ACC112 (cell line): Measurements from ENCODE around the gene DHX58.

Experiments used
- H2AFZ ChIP-seq: fragments of 200-600 bp; sonication (generic); one replicate; pipeline ENCODE4 v1.6.0; 2017; ENCODE audit warnings: antibody characterized with exemption, low read length; ENCODE audit not compliant: unreplicated experiment
- H3K27ac ChIP-seq: fragments of 200-600 bp; sonication (generic); 2 replicates; pipeline ENCODE4 v1.5.1; 2014; ENCODE audit warnings: low read depth, mild to moderate bottlenecking, antibody characterized with exemption, low read length, moderate library complexity
- H3K27me3 ChIP-seq: fragments of 200-600 bp; sonication (generic); 2 replicates; pipeline ENCODE4 v1.6.1; 2014; ENCODE audit warnings: mild to moderate bottlenecking, antibody characterized with exemption, low read length, moderate library complexity, mixed read lengths; ENCODE audit not compliant: insufficient read depth
- H3K36me3 ChIP-seq: fragments of 200-600 bp; sonication (generic); 2 replicates; pipeline ENCODE4 v1.6.1; 2016; ENCODE audit warnings: mild to moderate bottlenecking, antibody characterized with exemption, low read length, moderate library complexity, mixed read lengths; ENCODE audit not compliant: insufficient read depth
- H3K4me1 ChIP-seq: fragments of 200-600 bp; sonication (generic); one replicate; pipeline ENCODE4 v1.6.1; 2016; ENCODE audit warnings: low read length, mixed read lengths; ENCODE audit not compliant: insufficient read depth, unreplicated experiment, control insufficient read depth
- H3K4me3 ChIP-seq: fragments of 200-600 bp; sonication (generic); 2 replicates; pipeline ENCODE4 v1.5.1; 2014; ENCODE audit warnings: mild to moderate bottlenecking, low read depth, low read length
- H3K79me2 ChIP-seq: fragments of 200-600 bp; sonication (generic); one replicate; pipeline ENCODE4 v1.6.0; 2016; ENCODE audit warnings: low read length; ENCODE audit not compliant: control insufficient read depth, unreplicated experiment, insufficient read depth

DHX58 gene

GRCh38 chr17:42096360-42097111 lies 16.0 kb downstream of the DHX58 start:
- H3K4me3 ChIP-seq: no peak overlapping the region
- H2AFZ ChIP-seq: no peak overlapping the region
- peaks cover 13% of the 10 kb centered on the region for H3K27me3 ChIP-seq
- no peaks in the 10 kb centered on the region for H3K4me1 ChIP-seq
- H3K36me3 ChIP-seq: no peaks in the 10 kb centered on the region
- no peak overlapping the region for H3K27ac ChIP-seq
- H3K79me2 ChIP-seq: no peaks in the 10 kb centered on the region

DNA sequence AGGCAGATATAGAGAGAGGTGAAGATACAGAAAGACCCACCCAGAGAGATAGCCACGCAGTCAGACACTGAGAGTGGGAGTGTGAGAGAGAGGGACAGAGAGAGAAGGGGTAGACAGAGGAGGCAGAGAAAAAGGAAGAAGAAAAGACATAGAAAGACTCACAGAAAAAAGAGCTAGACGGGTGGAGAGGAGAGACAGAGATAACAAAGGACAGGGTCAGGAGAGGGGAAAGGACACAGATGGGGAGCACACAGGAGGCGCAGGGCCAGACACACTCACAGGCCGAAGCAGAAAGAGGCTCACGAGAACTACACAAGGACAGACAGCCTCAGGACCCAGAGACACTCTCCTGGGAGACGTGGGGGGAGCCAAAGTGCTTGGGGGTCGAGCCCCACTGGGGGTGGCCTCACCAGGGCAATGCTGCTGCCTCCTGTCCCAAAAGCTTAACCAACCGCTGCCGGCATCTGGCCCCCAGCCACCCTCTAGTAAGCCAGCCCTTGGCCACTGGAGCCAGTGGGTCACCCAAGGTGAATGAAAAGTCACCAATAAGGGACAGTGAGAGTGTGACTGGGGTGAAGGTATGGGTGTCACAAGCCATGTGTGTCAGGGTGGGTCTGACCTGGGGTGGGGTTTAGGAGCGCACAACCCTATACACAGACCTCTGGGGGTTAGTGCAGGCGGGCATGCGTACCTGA lies 18.0 kb downstream of the DHX58 start:
- Histone ChIP-seq H3K36me3 (no peaks in the 10 kb centered on the region), H3K4me3 (no peak overlapping the region), H2AFZ (no peak overlapping the region), H3K79me2 (no peaks in the 10 kb centered on the region), H3K4me1 (no peaks in the 10 kb centered on the region), H3K27ac (no peak overlapping the region), H3K27me3 (peaks cover 16% of the 10 kb centered on the region)

DNA sequence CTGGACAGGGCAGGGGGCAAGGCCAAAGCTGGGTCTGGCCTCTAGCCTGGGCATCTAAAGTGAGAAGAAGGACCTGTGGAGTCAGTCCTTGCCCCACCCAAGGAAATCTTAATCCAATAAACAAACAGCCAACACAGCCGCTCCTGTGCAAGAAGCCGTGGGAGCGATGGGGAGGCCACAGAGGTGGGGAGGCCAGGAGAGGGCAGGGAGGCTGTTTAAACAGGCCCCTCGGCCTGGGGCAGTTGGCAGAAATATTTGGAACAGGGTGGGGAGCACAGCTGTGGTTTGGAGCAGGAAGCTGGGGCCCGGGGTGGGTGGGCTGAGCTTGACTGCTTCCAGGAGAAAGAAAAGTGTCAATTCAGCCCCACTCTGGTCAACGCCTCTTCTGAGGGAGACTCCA lies 19.6 kb downstream of the DHX58 start:
- H3K27ac ChIP-seq: no peak overlapping the region
- H3K79me2 ChIP-seq: no peaks in the 10 kb centered on the region
- H3K4me1 ChIP-seq: no peaks in the 10 kb centered on the region
- no peaks in the 10 kb centered on the region for H3K36me3 ChIP-seq
- peaks cover 15% of the 10 kb centered on the region for H3K27me3 ChIP-seq
- no peak overlapping the region for H3K4me3 ChIP-seq
- no peak overlapping the region for H2AFZ ChIP-seq

- peaks cover 5% of the 10 kb centered on the region; the same call in 1 of the 2 replicates for H3K27me3 ChIP-seq
- H3K27ac ChIP-seq: no peak overlapping the region
- no peaks in the 10 kb centered on the region for H3K79me2 ChIP-seq
- H2AFZ ChIP-seq: no peak overlapping the region
- H3K4me1 ChIP-seq: no peaks in the 10 kb centered on the region
- no peaks in the 10 kb centered on the region for H3K36me3 ChIP-seq
- H3K4me3 ChIP-seq: no peak overlapping the region
Observed at GRCh38 chr17:42090964-42091790, 21.3 kb downstream of the DHX58 start.

DNA sequence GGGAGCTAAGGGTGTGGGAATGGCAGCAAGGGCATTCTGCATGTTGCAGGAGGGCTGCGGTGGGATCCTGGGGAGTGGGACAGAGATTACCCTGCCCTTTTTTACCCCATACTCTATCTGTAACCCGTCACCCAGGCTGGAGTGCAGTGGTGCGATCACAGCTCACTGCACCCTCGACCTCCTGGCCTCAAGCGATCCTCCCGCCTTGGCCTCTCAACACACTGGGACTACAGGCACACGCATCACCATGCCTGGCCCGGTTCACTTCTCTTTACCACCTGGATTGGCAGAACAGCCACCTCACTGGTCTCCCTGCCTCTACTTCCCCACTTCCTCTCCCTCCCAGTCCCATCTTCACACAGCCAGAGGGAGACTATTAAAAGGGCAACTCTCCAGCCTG lies 23.8 kb downstream of the DHX58 start:
- no peaks in the 10 kb centered on the region for H3K79me2 ChIP-seq
- no peaks in the 10 kb centered on the region for H3K4me1 ChIP-seq
- no peak overlapping the region for H3K4me3 ChIP-seq
- peaks cover 5% of the 10 kb centered on the region; the same call in 1 of the 2 replicates for H3K27me3 ChIP-seq
- no peak overlapping the region for H2AFZ ChIP-seq
- no peaks in the 10 kb centered on the region for H3K36me3 ChIP-seq
- no peak overlapping the region for H3K27ac ChIP-seq

GRCh38 chr17:42087736-42088705 lies 24.5 kb downstream of the DHX58 start:
- Histone ChIP-seq H3K36me3 (no peaks in the 10 kb centered on the region), H3K4me1 (no peaks in the 10 kb centered on the region), H3K27me3 (peaks cover 5% of the 10 kb centered on the region; the same call in 1 of the 2 replicates), H2AFZ (no peak overlapping the region), H3K4me3 (no peak overlapping the region), H3K79me2 (no peaks in the 10 kb centered on the region), H3K27ac (no peak overlapping the region)

GRCh38 chr17:42087042-42087701 lies 25.3 kb downstream of the DHX58 start:
- H3K79me2 ChIP-seq: no peaks in the 10 kb centered on the region
- H3K36me3 ChIP-seq: no peaks in the 10 kb centered on the region
- no peak overlapping the region for H3K27ac ChIP-seq
- peaks cover 5% of the 10 kb centered on the region; the same call in 1 of the 2 replicates for H3K27me3 ChIP-seq
- no peak overlapping the region for H2AFZ ChIP-seq
- H3K4me3 ChIP-seq: no peak overlapping the region
- no peaks in the 10 kb centered on the region for H3K4me1 ChIP-seq

DNA sequence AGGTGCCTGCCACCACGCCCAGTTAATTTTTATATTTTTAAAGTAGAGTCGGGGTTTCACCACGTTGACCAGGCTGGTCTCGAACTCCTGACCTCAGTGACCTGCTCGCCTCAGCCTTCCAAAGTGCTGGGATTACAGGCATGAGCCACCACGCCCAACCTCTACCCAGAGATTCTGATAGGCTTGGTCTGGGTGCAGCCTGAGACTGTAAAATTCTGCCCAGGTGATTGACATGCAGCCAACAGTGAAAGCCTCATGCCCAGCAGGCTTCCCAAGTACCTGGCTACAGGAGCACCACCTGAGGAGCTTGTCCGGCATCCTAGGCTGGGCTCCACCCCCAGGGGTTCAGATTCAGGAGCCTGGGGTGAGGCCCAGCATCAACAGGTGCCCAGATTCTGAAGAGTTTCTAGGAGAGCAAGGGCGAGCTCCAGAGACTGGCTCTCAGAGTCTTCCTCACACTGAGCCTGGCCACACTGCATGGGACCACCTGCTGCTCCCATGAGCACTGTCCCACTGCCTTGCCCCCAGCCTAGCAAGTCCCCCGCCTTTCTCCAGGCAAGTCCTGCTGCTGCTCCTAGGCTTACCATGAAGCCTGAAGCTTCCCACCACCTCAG lies 30.9 kb downstream of the DHX58 start:
- H3K27ac ChIP-seq: no peak overlapping the region
- H3K4me3 ChIP-seq: no peak overlapping the region

GRCh38 chr17:42079541-42079940 lies 33.0 kb downstream of the DHX58 start:
- Histone ChIP-seq H3K27me3 (no peaks in the 10 kb centered on the region), H3K27ac (no peak overlapping the region), H3K4me1 (no peaks in the 10 kb centered on the region), H3K36me3 (no peaks in the 10 kb centered on the region), H2AFZ (no peak overlapping the region), H3K4me3 (no peak overlapping the region), H3K79me2 (no peaks in the 10 kb centered on the region)

More for the DNA sequence above, 30.9 kb downstream of the DHX58 start:
- no peaks in the 10 kb centered on the region for H3K79me2 ChIP-seq
- no peaks in the 10 kb centered on the region for H3K4me1 ChIP-seq
- H3K27me3 ChIP-seq: no peaks in the 10 kb centered on the region
- H3K36me3 ChIP-seq: no peaks in the 10 kb centered on the region
- H2AFZ ChIP-seq: no peak overlapping the region
